GM12891 (cell line): ENCODE results near the gene PKD1L1.

Experiments
- DNase-seq: peaks from one replicate; pipeline ENCODE4 v3.0.0; 2011; ENCODE audit warnings: low spot score; ENCODE audit not compliant: insufficient read length
- FAIRE-seq: peaks from 2 replicates; lab custom pipeline; 2011; peaks lifted over from hg19 to GRCh38; lab: Jason Lieb, UNC
- PAX5 ChIP-seq: IDR thresholded peaks from 2 replicates; pipeline ENCODE4 v1.6.1; 2011; ENCODE audit warnings: low read length, moderate library complexity, mild to moderate bottlenecking; ENCODE audit not compliant: insufficient read depth, severe bottlenecking
- POLR2A ChIP-seq: IDR thresholded peaks from 2 replicates; pipeline ENCODE4 v1.6.1; 2011; ENCODE audit warnings: low read depth, low read length, control low read depth
- POLR2AphosphoS5 ChIP-seq: IDR thresholded peaks from 2 replicates; pipeline ENCODE4 v1.6.1; 2011; ENCODE audit warnings: low read depth, low read length, control low read depth
- POU2F2 ChIP-seq: IDR thresholded peaks from 2 replicates; pipeline ENCODE4 v1.6.1; 2011; ENCODE audit warnings: low read depth, mild to moderate bottlenecking, control low read depth, low read length, moderate library complexity
- SPI1 ChIP-seq: IDR thresholded peaks from 2 replicates; pipeline ENCODE4 v1.6.1; 2011; ENCODE audit warnings: low read depth, low read length, control low read depth
- TAF1 ChIP-seq: IDR thresholded peaks from 2 replicates; pipeline ENCODE4 v1.6.1; 2011; ENCODE audit warnings: low read depth, low read length, control low read depth

The PKD1L1 gene

DNA sequence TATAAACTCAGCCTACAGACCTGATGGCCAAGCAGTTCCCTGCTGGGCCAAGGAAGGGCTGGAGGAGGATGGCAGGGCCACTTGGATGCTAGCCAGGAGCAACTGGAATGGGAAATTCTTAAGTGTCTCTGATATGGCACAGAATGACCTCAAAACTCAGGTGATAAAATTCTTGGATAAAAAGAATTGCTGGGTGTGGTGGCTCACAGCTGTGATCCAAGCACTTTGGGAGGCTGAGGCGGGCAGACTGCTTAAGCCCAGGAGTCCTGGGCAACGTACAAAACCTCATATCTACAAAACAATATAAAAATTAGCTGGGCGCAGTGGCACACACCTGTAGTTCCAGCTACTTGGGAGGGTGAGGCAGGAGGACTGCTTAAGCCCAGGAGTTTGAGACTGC is 14.0 kb upstream of the PKD1L1 start:
- DNase-seq (no peak), FAIRE-seq (no peak)
- TF ChIP-seq POLR2AphosphoS5, result no peak
- TF ChIP-seq POLR2A, result no peak
- no peak for TF ChIP-seq PAX5
- TF ChIP-seq POU2F2, result no peak
- TF ChIP-seq TAF1, result no peak
- TF ChIP-seq SPI1, result no peak

DNA sequence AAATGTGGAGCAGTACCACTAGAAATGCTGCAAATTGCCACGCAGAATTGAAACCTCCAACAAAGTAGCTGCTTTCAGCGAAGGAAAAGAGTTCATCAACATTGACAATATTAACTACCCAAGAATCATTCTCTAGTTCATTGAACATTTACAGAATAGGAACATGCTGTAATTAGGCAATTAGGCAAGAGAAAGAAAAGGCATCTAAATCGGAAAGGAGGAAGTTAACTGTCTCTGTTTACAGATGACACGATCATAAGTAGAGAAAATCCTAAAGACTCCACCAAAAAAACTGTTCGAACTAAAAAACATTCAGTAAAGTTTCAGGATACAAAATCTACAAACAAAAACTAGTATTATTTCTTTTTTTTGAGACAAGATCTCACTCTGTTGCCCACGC is 8.9 kb upstream of the PKD1L1 start:
- FAIRE-seq (no peak), DNase-seq (no peak)
- TF ChIP-seq PAX5 (no peak), POLR2AphosphoS5 (no peak), SPI1 (no peak), POU2F2 (no peak), TAF1 (no peak), POLR2A (no peak)

GRCh38 chr7:47956220-47956619 is 8.0 kb upstream of the PKD1L1 start:
- FAIRE-seq, result no peak
- TF ChIP-seq POLR2A (no peak), POLR2AphosphoS5 (no peak), PAX5 (no peak), SPI1 (no peak), POU2F2 (no peak), TAF1 (no peak)
- DNase-seq, result no peak

GRCh38 chr7:47954231-47954911 is 6.1 kb upstream of the PKD1L1 start:
- no peak for FAIRE-seq
- TF ChIP-seq TAF1 (no peak), POLR2A (no peak), SPI1 (no peak), PAX5 (no peak), POU2F2 (no peak), POLR2AphosphoS5 (no peak)
- DNase-seq, result no peak

DNA sequence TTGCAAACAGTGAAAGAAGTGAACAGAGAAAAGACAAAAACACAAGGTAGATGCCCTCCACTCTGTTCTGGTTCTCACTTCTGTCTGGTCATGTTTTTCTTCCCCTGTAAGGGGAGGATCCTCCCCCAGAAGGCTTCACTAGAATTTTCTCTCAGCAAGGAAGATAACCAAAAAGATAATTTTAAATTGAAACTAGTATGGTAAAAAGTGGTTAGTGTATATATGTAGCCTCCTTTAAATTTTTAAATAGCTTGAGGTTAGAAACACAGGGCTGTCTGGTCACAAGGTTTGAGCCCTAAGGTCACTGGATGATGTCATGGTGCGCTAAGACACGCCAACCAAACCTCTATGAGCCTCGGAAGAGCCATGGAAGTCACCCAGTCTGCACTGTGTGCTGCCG is 5.6 kb upstream of the PKD1L1 start:
- DNase-seq (no peak), FAIRE-seq (no peak)
- TF ChIP-seq SPI1 (no peak), POU2F2 (no peak), PAX5 (no peak)

- DNase-seq (no peak), FAIRE-seq (no peak)
- TF ChIP-seq POU2F2 (no peak), TAF1 (no peak), SPI1 (no peak), PAX5 (no peak), POLR2AphosphoS5 (no peak), POLR2A (no peak)
These were observed 4.0 kb upstream of the PKD1L1 start for GRCh38 chr7:47952224-47952623.

GRCh38 chr7:47951374-47951773 is 3.1 kb upstream of the PKD1L1 start:
- no peak for DNase-seq
- no peak for FAIRE-seq
- no peak for TF ChIP-seq PAX5
- no peak for TF ChIP-seq TAF1
- no peak for TF ChIP-seq SPI1
- no peak for TF ChIP-seq POLR2A
- no peak for TF ChIP-seq POLR2AphosphoS5
- no peak for TF ChIP-seq POU2F2

- DNase-seq, result no peak
- FAIRE-seq, result no peak
- TF ChIP-seq SPI1, result no peak
- no peak for TF ChIP-seq PAX5
- TF ChIP-seq POLR2AphosphoS5, result no peak
- TF ChIP-seq POU2F2, result no peak
- no peak for TF ChIP-seq TAF1
- no peak for TF ChIP-seq POLR2A
These were observed 2.4 kb upstream of the PKD1L1 start for GRCh38 chr7:47950714-47951113.

DNA sequence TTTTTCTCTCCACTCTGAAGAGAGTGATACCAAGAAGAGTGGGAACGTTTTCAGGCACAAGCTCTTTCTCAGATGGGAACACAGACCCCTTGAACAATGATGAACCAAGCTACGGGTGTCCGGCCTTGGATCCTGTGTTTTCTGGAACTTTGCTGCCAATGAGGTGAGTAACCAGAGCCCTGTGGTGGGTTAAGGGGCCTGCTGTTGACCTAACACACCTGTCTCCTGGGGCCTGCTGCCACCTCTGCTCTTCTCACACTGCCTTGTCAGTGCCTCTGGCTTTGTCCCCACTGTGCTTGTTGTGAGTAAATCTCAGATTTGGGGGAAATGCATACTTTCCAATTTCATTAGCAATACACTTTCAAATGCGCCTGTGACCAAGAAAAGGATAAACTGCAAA is 1.4 kb upstream of the PKD1L1 start:
- no peak for TF ChIP-seq TAF1
- TF ChIP-seq POLR2AphosphoS5, result no peak
- TF ChIP-seq SPI1, result no peak
- no peak for TF ChIP-seq POU2F2
- TF ChIP-seq PAX5, result no peak
- TF ChIP-seq POLR2A, result no peak
- no peak for DNase-seq
- FAIRE-seq, result no peak
